ENCODE measurements around the gene HS6ST1.

GRCh38 chr2:128290356-128290755 lies 28.3 kb downstream of the HS6ST1 start:
- TF ChIP-seq CTCF (tag by site-specific recombination; IDR thresholded peaks at IDR 0.05) (no peak), ZNF558 (tag by site-specific recombination; IDR thresholded peaks at IDR 0.05) (no peak)
